ENCODE data around the gene DIS3L2. TPM values are rescaled to one million over a fixed set of nuclear protein-coding genes. Genes with fewer than 3 reads are reported as not detected.

DIS3L2 gene
- total and polyA plus RNA-seq, 2 of the 8 experiments (the other 6 are each of a cell fraction or from before 2014, with no cell fraction given), result 11.5 to 21.6 TPM

DNA sequence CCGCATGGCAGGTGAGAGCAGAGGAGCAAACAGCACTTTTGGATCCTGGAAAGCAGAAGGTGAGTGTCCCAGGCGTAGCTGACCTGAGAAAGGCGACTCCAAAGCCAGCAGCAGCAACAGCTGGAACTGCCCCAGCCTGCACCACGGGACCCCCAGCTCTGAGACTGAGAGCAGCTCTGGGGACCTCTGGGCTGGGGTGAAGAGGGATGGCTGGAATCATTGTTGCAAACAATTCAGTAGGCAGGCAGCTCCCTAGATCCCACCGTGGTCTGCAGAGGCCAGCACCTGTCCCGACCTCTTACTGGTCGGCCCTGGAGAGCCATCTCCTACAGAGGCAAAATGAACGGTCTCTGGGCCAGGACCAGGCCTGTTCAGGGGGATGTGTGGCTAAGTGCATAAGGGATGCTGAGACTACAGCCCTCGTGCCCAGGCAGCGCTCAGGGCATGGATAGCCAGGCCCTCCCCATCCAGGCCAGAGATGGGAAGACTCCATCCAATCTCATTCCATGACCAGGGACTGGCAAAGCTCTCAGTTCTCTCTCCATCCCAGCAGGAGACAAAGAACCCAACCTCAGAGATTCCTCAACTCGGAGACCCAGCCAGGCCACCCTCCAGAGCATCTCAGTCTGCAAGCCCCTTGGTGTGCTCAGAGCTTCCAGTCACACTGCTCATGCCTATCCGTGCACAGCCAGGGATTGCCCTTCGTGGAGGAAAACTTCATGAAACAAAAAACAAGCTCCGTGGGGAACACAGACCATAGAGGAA is 378.8 kb downstream of the DIS3L2 start (continued):
- TF ChIP-seq CBX8 (IDR thresholded peaks at IDR 0.05; ENCODE audit: borderline replicate concordance, low read depth, low read length) (no peak), POLR2AphosphoS5 (IDR thresholded peaks at IDR 0.05; ENCODE audit: low read depth, low read length) (no peak)

Data from H1 (cell line).